Suppressor macrophage treated with lipopolysaccharide for 1 hour (primary cell): ENCODE results near the gene GPR132.

ENCODE experiments used
- DNase-seq, 3 donors: peaks; one replicate each; pipeline ENCODE4 v3.0.0-alpha.2; 2020 to 2022

Gene GPR132

GRCh38 chr14:105059925-105060565 is 5.2 kb downstream of the GPR132 start:
- DNase-seq = no peak

- DNase-seq = peak in 1 of 3 donors; percentile 54
These were observed 6.0 kb downstream of the GPR132 start for GRCh38 chr14:105059035-105059924.

- peak in 2 of 3 donors; percentile 40 to 69 for DNase-seq
These were observed 6.7 kb downstream of the GPR132 start for GRCh38 chr14:105058521-105059034.

GRCh38 chr14:105056303-105056831 is 8.9 kb downstream of the GPR132 start:
- DNase-seq = no peak

- no peak for DNase-seq
These were observed 9.4 kb downstream of the GPR132 start for GRCh38 chr14:105055736-105056302.

GRCh38 chr14:105055334-105055733 is 9.9 kb downstream of the GPR132 start:
- no peak for DNase-seq

- DNase-seq = no peak
These were observed 11.2 kb downstream of the GPR132 start for GRCh38 chr14:105053996-105054395.

- no peak for DNase-seq
These were observed 11.8 kb downstream of the GPR132 start for GRCh38 chr14:105053421-105053820.

GRCh38 chr14:105052110-105052458 is 13.1 kb downstream of the GPR132 start:
- no peak for DNase-seq

- no peak for DNase-seq
These were observed 13.8 kb downstream of the GPR132 start for GRCh38 chr14:105051182-105052109.

- peak; percentile 54 to 69 (median 63) for DNase-seq
These were observed 14.7 kb downstream of the GPR132 start for GRCh38 chr14:105050551-105050897.

GRCh38 chr14:105049753-105050550 is 15.3 kb downstream of the GPR132 start:
- DNase-seq = no peak

- DNase-seq = peak in 1 of 3 donors; percentile 55
These were observed 17.8 kb downstream of the GPR132 start for GRCh38 chr14:105047283-105048016.

GRCh38 chr14:105046891-105047282 is 18.3 kb downstream of the GPR132 start:
- DNase-seq = peak in 1 of 3 donors; percentile 39

- DNase-seq = peak; percentile 95 to 98 (median 96)
These were observed 19.4 kb downstream of the GPR132 start for GRCh38 chr14:105045710-105046326.

GRCh38 chr14:105043641-105044040 is 21.6 kb downstream of the GPR132 start:
- peak in 1 of 3 donors; percentile 55 for DNase-seq

GRCh38 chr14:105042813-105043212 is 22.4 kb downstream of the GPR132 start:
- no peak for DNase-seq

- DNase-seq = no peak
These were observed 23.1 kb downstream of the GPR132 start for GRCh38 chr14:105041841-105042765.
